ENCODE data around the gene ATP6V0E2.

The ATP6V0E2 gene

GRCh38 chr7:149838992-149839408 is 34.8 kb upstream of the ATP6V0E2 start:
- no peak for DNase-seq (ENCODE audit: low read depth)

GRCh38 chr7:149839933-149840332 is 33.8 kb upstream of the ATP6V0E2 start:
- DNase-seq (ENCODE audit: low read depth) = no peak

- no peak for DNase-seq (ENCODE audit: low read depth)
Observed at GRCh38 chr7:149843566-149843965, 30.2 kb upstream of the ATP6V0E2 start.

- DNase-seq (ENCODE audit: low read depth) = no peak
Observed at GRCh38 chr7:149844445-149844844, 29.3 kb upstream of the ATP6V0E2 start.

GRCh38 chr7:149845257-149845980 is 28.4 kb upstream of the ATP6V0E2 start:
- DNase-seq (ENCODE audit: low read depth) = no peak

- DNase-seq (ENCODE audit: low read depth) = no peak
Observed at GRCh38 chr7:149846021-149846420, 27.7 kb upstream of the ATP6V0E2 start.

- no peak for DNase-seq (ENCODE audit: low read depth)
Observed at GRCh38 chr7:149846436-149847046, 27.2 kb upstream of the ATP6V0E2 start.

GRCh38 chr7:149849174-149849573 is 24.6 kb upstream of the ATP6V0E2 start:
- DNase-seq (ENCODE audit: low read depth) = no peak

GRCh38 chr7:149850007-149850594 is 23.7 kb upstream of the ATP6V0E2 start:
- no peak for DNase-seq (ENCODE audit: low read depth)

GRCh38 chr7:149850716-149851115 is 23.1 kb upstream of the ATP6V0E2 start:
- no peak for DNase-seq (ENCODE audit: low read depth)

GRCh38 chr7:149851449-149851848 is 22.3 kb upstream of the ATP6V0E2 start:
- no peak for DNase-seq (ENCODE audit: low read depth)

GRCh38 chr7:149853157-149853556 is 20.6 kb upstream of the ATP6V0E2 start:
- no peak for DNase-seq (ENCODE audit: low read depth)

- no peak for DNase-seq (ENCODE audit: low read depth)
Observed at GRCh38 chr7:149854611-149855360, 19.0 kb upstream of the ATP6V0E2 start.

GRCh38 chr7:149855361-149856305 is 18.1 kb upstream of the ATP6V0E2 start:
- no peak for DNase-seq (ENCODE audit: low read depth)

- no peak for DNase-seq (ENCODE audit: low read depth)
Observed at GRCh38 chr7:149856583-149856982, 17.2 kb upstream of the ATP6V0E2 start.

GRCh38 chr7:149859369-149859768 is 14.4 kb upstream of the ATP6V0E2 start:
- DNase-seq (ENCODE audit: low read depth) = no peak

GRCh38 chr7:149859876-149860275 is 13.9 kb upstream of the ATP6V0E2 start:
- DNase-seq (ENCODE audit: low read depth) = no peak

GRCh38 chr7:149860821-149861727 is 12.7 kb upstream of the ATP6V0E2 start:
- no peak for DNase-seq (ENCODE audit: low read depth)

GRCh38 chr7:149861728-149862045 is 12.1 kb upstream of the ATP6V0E2 start:
- DNase-seq (ENCODE audit: low read depth) = no peak

- DNase-seq (ENCODE audit: low read depth) = no peak
Observed at GRCh38 chr7:149862156-149862555, 11.6 kb upstream of the ATP6V0E2 start.

- DNase-seq (ENCODE audit: low read depth) = no peak
Observed at GRCh38 chr7:149863500-149863899, 10.3 kb upstream of the ATP6V0E2 start.
